Omental fat pad (tissue), 4 donors: ENCODE results near the gene LDHD. TPM values are rescaled to one million over a fixed set of nuclear protein-coding genes. Genes with fewer than 3 reads are reported as not detected.
"Not testable (repeated sequence)": the region's sequence is repeated elsewhere in the genome, so short reads cannot be mapped to it uniquely, and the experiment has no call there.

Source experiments
- ATAC-seq: fragments of 150-250 bp; one replicate; pipeline ENCODE4 v1.9.1; 2016; ENCODE audit warnings: mild to moderate bottlenecking, moderate library complexity; ENCODE audit not compliant: low FRiP score
- DNase-seq: peaks from one replicate; pipeline ENCODE4 v3.0.0-alpha.2; 2019; ENCODE audit warnings: low spot score
- total RNA-seq, 4 donors: library from RNA; depleted of rRNA; stranded (reverse); fragments of >200 nt; gene quantifications; one replicate each; pipeline ENCODE4 v1.1.0, GENCODE V29; 2016
- TF ChIP-seq, protein P1 (sequence below), 3 donors: fragments of 450-650 bp; IDR thresholded peaks; one replicate each; pipeline ENCODE4 v1.5.1; 2016 to 2017; ENCODE audit warnings: antibody characterized with exemption in 3 of 3, mild to moderate bottlenecking in 3 of 3, moderate library complexity in 2 of 3

The LDHD gene
- total RNA-seq, 4 donors from 2014 or later = 10.2 to 52.5 (median 17.4) TPM

GRCh38 chr16:75093598-75094540 lies 22.7 kb downstream of the LDHD start:
- ATAC-seq = no peak
- DNase-seq = no peak
- TF ChIP-seq, protein P1, sequence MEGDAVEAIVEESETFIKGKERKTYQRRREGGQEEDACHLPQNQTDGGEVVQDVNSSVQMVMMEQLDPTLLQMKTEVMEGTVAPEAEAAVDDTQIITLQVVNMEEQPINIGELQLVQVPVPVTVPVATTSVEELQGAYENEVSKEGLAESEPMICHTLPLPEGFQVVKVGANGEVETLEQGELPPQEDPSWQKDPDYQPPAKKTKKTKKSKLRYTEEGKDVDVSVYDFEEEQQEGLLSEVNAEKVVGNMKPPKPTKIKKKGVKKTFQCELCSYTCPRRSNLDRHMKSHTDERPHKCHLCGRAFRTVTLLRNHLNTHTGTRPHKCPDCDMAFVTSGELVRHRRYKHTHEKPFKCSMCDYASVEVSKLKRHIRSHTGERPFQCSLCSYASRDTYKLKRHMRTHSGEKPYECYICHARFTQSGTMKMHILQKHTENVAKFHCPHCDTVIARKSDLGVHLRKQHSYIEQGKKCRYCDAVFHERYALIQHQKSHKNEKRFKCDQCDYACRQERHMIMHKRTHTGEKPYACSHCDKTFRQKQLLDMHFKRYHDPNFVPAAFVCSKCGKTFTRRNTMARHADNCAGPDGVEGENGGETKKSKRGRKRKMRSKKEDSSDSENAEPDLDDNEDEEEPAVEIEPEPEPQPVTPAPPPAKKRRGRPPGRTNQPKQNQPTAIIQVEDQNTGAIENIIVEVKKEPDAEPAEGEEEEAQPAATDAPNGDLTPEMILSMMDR (IDR thresholded peaks at IDR 0.05) = no peak

DNA sequence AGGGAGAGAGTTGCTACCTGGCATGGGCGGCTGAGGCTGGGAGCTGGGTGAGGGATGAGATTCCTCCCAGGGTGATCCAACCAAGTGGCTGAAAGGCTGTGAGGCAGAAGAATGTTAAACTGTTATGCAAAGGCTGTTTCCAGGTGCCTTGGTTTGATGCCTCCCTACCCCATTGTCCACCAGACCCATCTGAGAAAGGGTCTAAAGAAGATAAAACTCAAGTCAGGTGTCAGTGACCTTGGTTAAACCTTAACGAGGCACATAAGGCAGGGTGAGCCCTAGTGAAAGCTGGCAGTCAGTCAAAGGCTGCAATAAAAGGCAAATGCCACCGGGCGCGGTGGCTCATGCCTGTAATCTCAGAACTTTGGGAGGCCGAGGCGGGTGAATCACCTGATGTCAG lies 23.8 kb downstream of the LDHD start:
- no peak for DNase-seq
- TF ChIP-seq, protein P1 (IDR thresholded peaks at IDR 0.05) = no peak
- ATAC-seq = no peak

DNA sequence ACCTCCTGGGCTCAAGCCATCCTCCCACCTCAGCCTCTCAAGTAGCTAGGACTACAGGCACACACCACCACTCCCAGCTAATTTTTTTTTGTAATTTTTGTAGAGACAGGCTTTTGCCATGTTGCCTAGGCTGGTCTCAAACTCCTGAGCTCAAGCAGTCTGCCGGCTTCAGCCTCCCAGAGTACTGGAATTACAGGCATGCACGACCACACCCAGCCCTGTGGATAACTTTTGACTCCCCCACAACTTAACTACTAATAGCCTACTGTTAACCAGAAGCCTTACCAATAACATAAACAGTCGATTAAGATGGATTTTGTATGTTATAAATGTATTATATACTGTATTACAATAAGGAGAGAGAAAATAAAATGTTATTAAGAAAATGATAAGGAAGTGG lies 25.0 kb downstream of the LDHD start:
- not testable (repeated sequence) for ATAC-seq, DNase-seq

DNA sequence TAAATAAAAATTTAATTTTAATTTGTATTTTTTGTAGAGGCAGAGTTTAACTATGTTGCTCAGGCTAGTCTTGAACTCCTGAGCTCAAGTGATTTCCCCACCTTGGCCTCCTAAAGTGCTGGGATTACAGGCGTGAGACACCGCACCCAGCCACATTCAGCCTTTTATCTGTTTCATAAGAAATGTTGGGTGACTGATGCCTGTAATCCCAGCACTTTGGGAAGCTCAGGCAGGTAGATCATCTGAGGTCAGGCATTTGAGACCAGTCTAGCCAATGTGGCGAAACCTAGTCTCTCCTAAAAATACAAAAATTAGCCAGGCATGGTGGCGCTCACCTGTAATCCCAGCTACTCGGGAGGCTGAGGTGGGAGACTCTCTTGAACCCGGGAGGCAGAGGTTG lies 25.7 kb downstream of the LDHD start:
- ATAC-seq, DNase-seq: not testable (repeated sequence)

- TF ChIP-seq, protein P1 (IDR thresholded peaks at IDR 0.05) = no peak
- DNase-seq = no peak
- no peak for ATAC-seq
Measured at GRCh38 chr16:75089486-75090202, 26.9 kb downstream of the LDHD start.

DNA sequence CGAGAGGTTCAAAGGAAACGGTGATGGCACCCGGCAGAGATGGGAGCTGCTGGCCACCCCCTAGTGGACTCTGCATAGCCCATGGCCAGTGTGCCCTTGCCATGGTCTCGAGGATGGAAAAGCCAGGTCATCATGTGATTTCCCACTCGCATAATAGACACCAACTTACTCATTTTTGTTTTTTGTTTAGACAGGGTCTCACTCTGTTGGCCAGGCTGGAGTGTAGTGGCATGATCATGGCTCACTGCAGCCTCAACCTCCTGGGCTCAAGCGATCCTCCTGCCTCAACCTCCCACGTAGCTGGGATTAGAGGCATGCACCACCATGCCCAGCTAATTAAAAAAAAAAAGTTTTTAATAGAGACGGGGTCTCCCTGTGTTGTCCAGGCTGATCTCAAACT lies 27.6 kb downstream of the LDHD start:
- DNase-seq = no peak
- TF ChIP-seq, protein P1 (IDR thresholded peaks at IDR 0.05) = no peak
- ATAC-seq = no peak

- DNase-seq = no peak
- TF ChIP-seq, protein P1 (IDR thresholded peaks at IDR 0.05) = no peak
- no peak for ATAC-seq
Measured at GRCh38 chr16:75088216-75088615, 28.4 kb downstream of the LDHD start.
